SK-N-MC (cell line): ENCODE results near the gene GGA3.

Experiments used
- DNase-seq: peaks from one replicate; pipeline ENCODE4 v3.0.0-alpha.2; 2011; ENCODE audit warnings: low read depth, low spot score
- H3K27ac ChIP-seq: fragments of 200-600 bp; sonication (generic); 2 replicates; pipeline ENCODE4 v1.5.1; 2016; ENCODE audit warnings: mixed run types
- H3K36me3 ChIP-seq: fragments of 200-600 bp; sonication (generic); 2 replicates; pipeline ENCODE4 v1.6.1; 2017; ENCODE audit warnings: antibody characterized with exemption, low read length, mixed read lengths; ENCODE audit not compliant: insufficient read depth
- H3K4me3 ChIP-seq: fragments of 200-600 bp; sonication (generic); 2 replicates; pipeline ENCODE4 v1.5.1; 2016
- H3K9ac ChIP-seq: fragments of 200-600 bp; sonication (generic); 2 replicates; pipeline ENCODE4 v1.8.0; 2017; ENCODE audit warnings: mixed run types, mixed read lengths; ENCODE audit not compliant: insufficient read length
- H3K9me3 ChIP-seq: fragments of 200-600 bp; sonication (generic); 2 replicates; pipeline ENCODE4 v1.6.1; 2017; ENCODE audit warnings: low read depth, mild to moderate bottlenecking, antibody characterized with exemption, low read length, moderate library complexity, mixed read lengths
- EZH2 ChIP-seq: fragments of 200-600 bp; sonication (generic); IDR thresholded peaks from one replicate; pipeline ENCODE4 v1.6.1; 2017; ENCODE audit warnings: antibody characterized with exemption
- FOXP2 ChIP-seq: optimal IDR thresholded peaks from 2 replicates; pipeline ENCODE3; 2011; ENCODE audit warnings: mild to moderate bottlenecking, moderate library complexity; ENCODE audit not compliant: insufficient read depth; ENCODE audit errors: extremely low read length, control extremely low read depth
- POLR2AphosphoS5 ChIP-seq: IDR thresholded peaks from 2 replicates; pipeline ENCODE4 v1.6.1; 2012; ENCODE audit warnings: mild to moderate bottlenecking, low read depth, low read length, borderline replicate concordance

Gene GGA3

GRCh38 chr17:75252039-75252816 lies 9.2 kb downstream of the GGA3 start:
- no peak for DNase-seq
- no peaks in the 10 kb centered on the region for H3K9me3 ChIP-seq
- TF ChIP-seq EZH2: no peak
- no peak for TF ChIP-seq POLR2AphosphoS5
- no peak for TF ChIP-seq FOXP2
- H3K27ac ChIP-seq: no peak overlapping the region
- H3K9ac ChIP-seq: no peak overlapping the region
- no peaks in the 10 kb centered on the region for H3K36me3 ChIP-seq
- no peak overlapping the region for H3K4me3 ChIP-seq

- peaks cover 15% of the 10 kb centered on the region; the same call in 1 of the 2 replicates for H3K36me3 ChIP-seq
- H3K9ac ChIP-seq: no peak overlapping the region
- H3K27ac ChIP-seq: no peak overlapping the region
- no peak overlapping the region for H3K4me3 ChIP-seq
- DNase-seq: no peak
- H3K9me3 ChIP-seq: no peaks in the 10 kb centered on the region
- TF ChIP-seq EZH2: no peak
- TF ChIP-seq FOXP2: no peak
- no peak for TF ChIP-seq POLR2AphosphoS5
Observed at GRCh38 chr17:75250009-75250471, 11.4 kb downstream of the GGA3 start.

GRCh38 chr17:75249564-75249963 lies 11.8 kb downstream of the GGA3 start:
- Histone ChIP-seq H3K9ac (no peak overlapping the region), H3K4me3 (no peak overlapping the region), H3K27ac (peak overlapping the region; percentile 46; the same call in 1 of the 2 replicates), H3K9me3 (no peaks in the 10 kb centered on the region), H3K36me3 (peaks cover 17% of the 10 kb centered on the region; the same call in 1 of the 2 replicates)
- TF ChIP-seq EZH2: no peak
- no peak for TF ChIP-seq POLR2AphosphoS5
- TF ChIP-seq FOXP2: no peak
- DNase-seq: no peak

- Histone ChIP-seq H3K4me3 (no peak overlapping the region), H3K36me3 (peaks cover 44% of the 10 kb centered on the region; the same call in 1 of the 2 replicates), H3K9me3 (no peaks in the 10 kb centered on the region), H3K9ac (no peak overlapping the region), H3K27ac (no peak overlapping the region)
- no peak for DNase-seq
- no peak for TF ChIP-seq FOXP2
- TF ChIP-seq EZH2: no peak
- no peak for TF ChIP-seq POLR2AphosphoS5
Observed at GRCh38 chr17:75246404-75246803, 15.0 kb downstream of the GGA3 start.

- Histone ChIP-seq H3K4me3 (no peak overlapping the region), H3K36me3 (peaks cover 57% of the 10 kb centered on the region; the same call in 1 of the 2 replicates), H3K9ac (no peak overlapping the region), H3K27ac (no peak overlapping the region), H3K9me3 (no peaks in the 10 kb centered on the region)
- no peak for DNase-seq
- TF ChIP-seq POLR2AphosphoS5: no peak
Observed at GRCh38 chr17:75245011-75245410, 16.4 kb downstream of the GGA3 start.

- no peak overlapping the region for H3K27ac ChIP-seq
Observed at GRCh38 chr17:75244133-75244866, 17.1 kb downstream of the GGA3 start.

GRCh38 chr17:75242461-75243042 lies 18.9 kb downstream of the GGA3 start:
- H3K36me3 ChIP-seq: peaks cover 74% of the 10 kb centered on the region
- H3K27ac ChIP-seq: no peak overlapping the region
- H3K9ac ChIP-seq: no peak overlapping the region
- TF ChIP-seq POLR2AphosphoS5: no peak
- TF ChIP-seq FOXP2: no peak
- TF ChIP-seq EZH2: no peak
- no peak overlapping the region for H3K4me3 ChIP-seq
- H3K9me3 ChIP-seq: no peaks in the 10 kb centered on the region
- DNase-seq: no peak

More at GRCh38 chr17:75244133-75244866, 17.1 kb downstream of the GGA3 start:
- TF ChIP-seq FOXP2: no peak
- no peak for TF ChIP-seq EZH2
- TF ChIP-seq POLR2AphosphoS5: no peak
- peaks cover 57% of the 10 kb centered on the region; the same call in 1 of the 2 replicates for H3K36me3 ChIP-seq
- no peaks in the 10 kb centered on the region for H3K9me3 ChIP-seq
- DNase-seq: no peak
- H3K4me3 ChIP-seq: no peak overlapping the region
- no peak overlapping the region for H3K9ac ChIP-seq

- H3K27ac ChIP-seq: no peak overlapping the region
- H3K9me3 ChIP-seq: no peaks in the 10 kb centered on the region
- DNase-seq: no peak
- TF ChIP-seq POLR2AphosphoS5 (no peak), EZH2 (no peak), FOXP2 (no peak)
- H3K9ac ChIP-seq: no peak overlapping the region
- peaks cover 79% of the 10 kb centered on the region for H3K36me3 ChIP-seq
- no peak overlapping the region for H3K4me3 ChIP-seq
Observed at GRCh38 chr17:75241996-75242460, 19.4 kb downstream of the GGA3 start.

- Histone ChIP-seq H3K36me3 (peaks cover 84% of the 10 kb centered on the region), H3K9me3 (no peaks in the 10 kb centered on the region), H3K27ac (no peak overlapping the region), H3K9ac (no peak overlapping the region), H3K4me3 (no peak overlapping the region)
- no peak for DNase-seq
- no peak for TF ChIP-seq POLR2AphosphoS5
- no peak for TF ChIP-seq EZH2
- no peak for TF ChIP-seq FOXP2
Observed at GRCh38 chr17:75241502-75241901, 19.9 kb downstream of the GGA3 start.
